HG03196 (cell line): ENCODE results near the gene ADGRG6.
A peak's percentile ranks its signal among the peaks of the same experiment; 100 is the strongest.

Source experiments
- ATAC-seq: cut with Tn5 transposase; IDR thresholded peaks from one replicate; pipeline ENCODE4 v1.9.1; 2021; ENCODE audit not compliant: unreplicated experiment

The ADGRG6 gene

DNA sequence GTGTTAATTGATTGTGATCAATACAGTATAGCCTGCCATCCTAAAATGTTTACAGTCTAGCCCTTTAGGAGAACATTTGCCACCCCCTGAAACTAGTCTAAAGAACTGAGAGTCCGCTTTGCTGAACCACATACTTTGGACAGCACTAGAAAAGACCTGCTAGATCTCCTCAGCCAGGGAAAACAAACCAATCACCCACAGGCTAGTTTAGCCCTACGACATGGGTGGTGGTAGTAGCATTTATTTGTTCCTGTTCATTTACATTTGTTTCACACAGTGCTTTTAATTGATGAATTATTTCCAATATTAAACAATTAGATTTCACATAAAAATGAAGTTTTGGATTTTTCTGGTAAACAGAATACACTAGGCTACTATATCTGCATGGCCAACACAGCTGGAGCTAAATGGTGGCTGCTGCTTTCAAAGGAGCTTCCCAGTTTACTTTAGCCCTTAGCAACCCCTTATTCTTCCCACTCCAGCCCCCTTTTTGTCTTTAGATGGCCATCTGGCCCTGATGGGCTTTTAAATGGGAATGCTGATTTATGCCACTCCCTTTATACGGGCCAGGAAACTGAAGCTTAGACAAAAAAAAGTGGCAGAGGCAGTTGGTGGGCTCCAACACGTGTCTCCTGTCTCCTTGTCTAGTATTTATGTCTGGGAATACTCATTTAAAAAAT lies 72.4 kb downstream of the ADGRG6 start:
- ATAC-seq, result no peak

- no peak for ATAC-seq
These were observed 73.3 kb downstream of the ADGRG6 start for GRCh38 chr6:142374965-142375733.

DNA sequence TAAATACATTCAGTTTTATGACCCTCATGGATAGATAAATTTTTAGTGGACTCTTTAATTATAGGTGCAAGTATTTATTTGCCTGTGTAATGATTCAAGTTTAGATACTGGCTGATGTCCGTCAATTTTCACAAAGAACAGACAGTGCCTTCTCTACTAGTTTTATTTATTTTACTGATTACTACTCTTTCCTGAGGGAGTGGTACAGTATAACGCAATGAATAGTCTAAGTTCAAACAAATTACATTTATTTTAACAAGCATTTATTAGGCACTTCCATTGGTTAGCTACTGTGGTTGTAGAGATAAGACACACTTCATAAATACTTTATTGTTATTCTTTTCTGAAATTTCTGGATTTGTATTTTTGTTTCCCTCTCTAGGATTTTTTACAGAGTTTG lies 74.3 kb downstream of the ADGRG6 start:
- ATAC-seq, result no peak

DNA sequence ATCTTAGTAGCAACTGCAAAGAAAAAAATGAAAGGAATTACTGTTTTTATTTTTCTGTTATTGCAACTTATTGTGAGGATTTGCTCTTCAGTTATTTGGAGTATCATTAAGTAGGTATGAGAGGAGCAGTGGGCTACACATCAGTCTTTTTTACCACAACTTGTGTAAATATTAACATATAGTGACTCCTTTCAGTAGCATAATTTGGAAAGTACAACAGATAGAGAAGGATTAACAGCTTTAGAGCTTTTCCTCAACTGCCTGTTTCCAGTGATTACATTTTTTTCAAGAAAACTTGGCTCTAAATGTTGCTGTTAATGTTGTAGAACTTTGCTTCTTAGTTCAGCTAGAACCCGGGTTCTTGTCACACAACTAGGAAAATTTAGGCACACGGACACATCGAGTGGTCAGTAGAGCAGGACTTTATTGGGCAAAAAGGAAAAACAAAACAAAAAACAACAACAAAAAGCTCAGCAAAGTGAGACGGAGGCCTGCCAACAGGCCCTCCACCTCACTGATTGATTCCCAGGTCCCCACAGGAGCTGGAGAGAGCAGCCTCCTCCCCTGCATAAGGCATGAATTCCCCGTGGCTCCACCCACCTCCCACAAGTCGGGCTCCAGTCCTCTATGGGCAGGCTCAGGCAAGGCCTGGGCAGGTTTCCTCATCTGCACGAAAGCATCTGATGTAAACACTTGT lies 75.1 kb downstream of the ADGRG6 start:
- ATAC-seq, result no peak

DNA sequence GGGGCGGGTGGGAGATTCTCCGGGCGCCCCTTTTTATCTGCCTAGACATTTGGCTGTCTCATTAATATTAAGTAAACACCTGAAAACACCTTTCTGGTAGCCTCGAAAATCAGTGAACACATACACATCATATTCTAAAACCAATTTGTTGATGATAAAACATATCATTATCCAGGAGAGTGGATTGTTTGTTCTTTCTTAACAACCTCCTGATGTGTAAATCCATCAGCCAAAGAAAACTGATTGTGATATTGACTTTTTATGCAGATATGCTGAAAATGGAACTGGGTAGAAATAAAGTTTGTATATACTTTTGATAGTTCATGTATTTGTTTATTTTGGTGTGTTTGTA lies 75.7 kb downstream of the ADGRG6 start:
- no peak for ATAC-seq

DNA sequence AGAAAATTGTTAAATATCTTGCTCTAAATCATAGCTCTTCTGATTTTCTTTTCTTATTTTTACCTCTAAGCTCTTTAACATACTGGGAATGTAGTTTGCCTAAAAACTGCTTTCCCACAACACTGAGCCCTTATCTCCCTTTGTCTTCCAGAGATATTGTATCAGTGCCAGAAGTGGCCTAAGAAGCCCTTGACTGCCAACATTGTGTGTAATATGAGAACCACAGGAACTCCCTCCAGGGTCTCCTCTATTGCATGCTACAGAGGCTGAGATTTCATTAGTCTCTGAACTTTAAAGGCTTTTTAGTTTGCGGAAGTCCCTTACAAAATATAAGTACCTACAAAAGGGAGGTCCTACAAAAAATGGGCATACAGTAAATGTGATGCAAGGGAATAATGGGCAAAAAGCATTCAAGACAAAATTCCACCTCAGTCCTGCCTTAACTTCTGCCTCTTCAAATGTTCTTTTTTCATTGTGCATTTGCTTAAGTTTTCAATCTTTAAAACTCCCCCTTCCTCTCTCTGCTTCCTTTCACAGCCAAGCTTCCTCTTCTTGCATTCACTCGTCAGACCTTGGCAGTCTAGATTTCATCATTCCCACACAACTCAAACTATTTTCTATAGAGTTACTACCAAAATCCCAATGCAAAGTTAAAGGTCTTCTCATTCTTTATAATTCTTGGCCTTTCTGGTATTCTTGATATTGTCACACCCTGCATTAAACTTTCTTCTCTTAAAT lies 76.5 kb downstream of the ADGRG6 start:
- ATAC-seq, result no peak

- ATAC-seq, result no peak
These were observed 78.8 kb downstream of the ADGRG6 start for GRCh38 chr6:142380626-142381025.

DNA sequence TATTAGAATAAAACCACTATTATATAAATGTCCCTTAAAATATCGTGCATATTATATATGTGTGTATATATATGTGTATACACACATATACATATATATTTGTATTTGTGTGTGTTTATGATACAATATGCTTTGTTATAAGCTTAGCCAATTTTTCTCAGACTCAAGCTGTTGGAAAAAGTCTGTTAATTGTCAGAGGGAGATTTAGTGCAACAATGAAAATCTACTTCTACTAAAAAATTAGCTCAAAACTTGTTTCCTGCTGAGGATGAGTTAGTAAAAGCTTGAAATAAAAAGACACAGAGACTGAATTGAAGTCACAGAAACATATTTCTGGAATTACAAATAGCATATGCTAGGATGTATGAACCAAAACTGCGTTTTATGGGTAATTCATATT lies 79.4 kb downstream of the ADGRG6 start:
- no peak for ATAC-seq

- no peak for ATAC-seq
These were observed 80.1 kb downstream of the ADGRG6 start for GRCh38 chr6:142381845-142382378.

DNA sequence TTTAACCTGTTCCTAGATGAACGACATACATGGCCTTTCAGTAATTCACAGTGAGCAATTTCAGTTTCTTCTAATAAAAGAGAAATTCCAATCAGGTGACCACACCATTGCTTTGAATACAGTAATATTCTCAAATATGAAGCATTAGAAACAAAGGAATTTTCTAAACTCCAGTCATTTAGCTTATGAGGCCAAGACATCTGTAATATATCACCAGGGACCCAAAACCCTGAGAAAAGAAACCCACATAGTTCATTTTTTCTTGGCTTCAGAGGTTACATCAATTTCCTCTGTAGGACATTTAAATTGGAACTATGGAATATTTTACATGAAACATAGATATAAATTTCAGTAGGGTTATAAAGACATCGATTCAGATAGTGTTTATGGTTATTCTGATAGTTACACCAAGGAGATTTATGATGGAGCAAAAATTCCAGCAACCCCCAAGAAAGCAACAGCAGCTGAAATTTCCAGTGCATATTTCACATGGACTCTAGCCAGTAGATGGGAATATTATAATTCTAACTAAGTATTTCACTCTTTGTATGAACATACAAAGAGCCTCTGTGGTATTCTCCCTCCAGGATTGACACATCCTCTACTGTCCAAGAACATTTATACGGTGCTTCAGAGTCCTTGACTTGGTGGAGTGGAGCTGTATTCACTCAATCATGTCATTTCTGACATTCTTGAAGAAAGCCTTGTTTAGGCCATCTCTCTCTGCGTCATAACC lies 82.9 kb downstream of the ADGRG6 start:
- no peak for ATAC-seq

DNA sequence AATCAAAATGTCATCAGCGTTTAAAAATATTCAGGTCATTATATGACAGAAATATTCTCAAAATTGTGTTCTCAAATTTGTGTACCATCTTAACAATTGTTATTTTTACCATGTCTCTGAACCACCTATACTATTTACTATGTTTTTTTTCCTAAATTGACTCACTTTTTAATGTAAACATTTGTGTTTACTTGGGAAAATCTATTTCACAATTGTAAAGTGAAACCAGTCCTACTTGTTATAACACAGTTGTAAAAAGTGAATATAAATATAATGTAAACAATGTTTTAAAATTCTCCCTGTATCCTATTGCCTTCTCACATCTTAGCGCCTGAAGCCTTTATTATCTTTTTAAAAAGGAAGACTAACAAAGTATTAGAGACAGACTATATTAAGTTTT lies 83.5 kb downstream of the ADGRG6 start:
- no peak for ATAC-seq

DNA sequence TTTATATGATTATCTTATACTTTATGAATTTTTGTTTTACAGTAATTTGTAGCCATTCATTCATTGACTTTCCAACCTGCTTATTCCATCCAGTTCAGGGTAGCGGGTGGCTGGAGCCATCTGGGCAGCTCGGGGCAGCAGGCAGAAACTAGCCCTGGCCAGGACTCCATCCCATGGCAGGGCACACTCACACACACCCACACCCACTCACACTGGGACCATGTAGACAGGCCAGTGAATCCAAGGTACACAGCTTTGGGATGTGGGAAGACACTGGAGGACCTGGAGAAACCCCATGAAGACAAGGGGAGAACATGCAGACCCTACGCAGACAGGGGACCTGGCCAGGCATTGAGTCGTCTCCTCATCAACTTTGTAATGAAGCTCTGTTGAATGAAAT lies 84.8 kb downstream of the ADGRG6 start:
- no peak for ATAC-seq

GRCh38 chr6:142387997-142388815 lies 86.4 kb downstream of the ADGRG6 start:
- peak; percentile 76 for ATAC-seq

- ATAC-seq, result peak; percentile 14
These were observed 93.5 kb downstream of the ADGRG6 start for GRCh38 chr6:142395266-142395665.

- peak; percentile 97 for ATAC-seq
These were observed 94.0 kb downstream of the ADGRG6 start for GRCh38 chr6:142395768-142396231.

DNA sequence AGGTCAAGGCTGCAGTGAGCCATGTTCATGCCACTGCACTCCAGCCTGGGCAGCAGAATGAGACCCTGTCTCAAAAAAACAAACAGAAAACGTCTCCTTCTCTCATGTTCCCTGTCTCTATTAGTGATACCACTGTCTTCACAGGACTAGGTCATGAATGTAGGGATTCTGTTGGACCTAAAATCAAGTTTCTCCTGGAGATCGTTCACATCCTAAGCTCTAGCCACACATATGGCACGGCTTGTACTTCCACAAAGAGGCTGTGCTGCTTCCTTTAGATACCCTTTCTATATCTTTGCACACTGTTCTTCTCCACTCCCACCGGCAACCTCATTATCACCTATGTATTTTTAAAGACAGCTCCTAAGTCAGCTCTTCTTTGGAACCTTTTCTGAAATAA lies 96.5 kb downstream of the ADGRG6 start:
- ATAC-seq, result no peak

GRCh38 chr6:142399739-142400138 lies 97.9 kb downstream of the ADGRG6 start:
- ATAC-seq, result no peak

DNA sequence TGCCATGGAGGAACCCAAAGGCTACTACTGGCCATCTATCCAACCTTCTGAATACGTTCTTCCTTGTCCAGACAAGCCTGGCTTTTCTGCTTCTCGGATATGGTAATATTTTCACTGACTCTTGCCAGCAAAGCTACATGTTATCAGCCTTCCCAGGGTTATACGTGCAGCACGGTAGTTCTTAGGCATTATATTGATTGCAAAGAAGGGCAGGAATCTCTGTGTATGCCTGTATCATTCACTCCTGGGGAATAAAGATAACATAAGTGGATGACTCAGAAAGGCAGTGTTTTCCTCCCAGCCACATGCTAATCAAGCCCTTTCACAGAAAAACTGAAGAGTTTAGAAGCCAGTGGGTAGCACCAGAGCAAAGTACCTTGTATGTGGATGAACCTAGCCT lies 98.7 kb downstream of the ADGRG6 start:
- ATAC-seq, result no peak

GRCh38 chr6:142401838-142402237 lies 100.0 kb downstream of the ADGRG6 start:
- no peak for ATAC-seq

GRCh38 chr6:142404751-142405150 lies 102.9 kb downstream of the ADGRG6 start:
- ATAC-seq, result no peak
